H9 (cell line): ENCODE results near the gene STK32C. TPM values are rescaled to one million over a fixed set of nuclear protein-coding genes. Genes with fewer than 3 reads are reported as not detected.

Source experiments
- DNase-seq: peaks from one replicate; pipeline ENCODE4 v3.0.0-alpha.2; 2017
- H2AFZ ChIP-seq: one replicate; pipeline ENCODE4 v1.6.1; 2013; ENCODE audit warnings: mild to moderate bottlenecking, low read length, control low read depth, moderate library complexity
- H2AK5ac ChIP-seq: 2 replicates; pipeline ENCODE4 v1.6.1; 2013; ENCODE audit warnings: low read length, control low read depth, mixed read lengths; ENCODE audit not compliant: insufficient read length
- H2BK120ac ChIP-seq: one replicate; pipeline ENCODE4 v1.6.1; 2013; ENCODE audit warnings: low read depth, mild to moderate bottlenecking, low read length, control low read depth, inconsistent platforms; ENCODE audit not compliant: poor library complexity, severe bottlenecking
- H2BK12ac ChIP-seq: 2 replicates; pipeline ENCODE4 v1.6.1; 2013; ENCODE audit warnings: low read length, control low read depth, mixed read lengths, low read depth; ENCODE audit not compliant: insufficient read length
- H2BK15ac ChIP-seq: 2 replicates; pipeline ENCODE4 v1.6.1; 2013; ENCODE audit warnings: low read depth, low read length, control low read depth
- H2BK20ac ChIP-seq: one replicate; pipeline ENCODE4 v1.6.1; 2013; ENCODE audit warnings: low read depth, mild to moderate bottlenecking, low read length, control low read depth, inconsistent platforms; ENCODE audit not compliant: poor library complexity, severe bottlenecking
- H2BK5ac ChIP-seq: 2 replicates; pipeline ENCODE4 v1.6.1; 2013; ENCODE audit warnings: low read length, control low read depth, mixed read lengths; ENCODE audit not compliant: insufficient read length
- H3K14ac ChIP-seq: 2 replicates; pipeline ENCODE4 v1.6.1; 2013; ENCODE audit warnings: low read length, control low read depth; ENCODE audit not compliant: insufficient read depth
- H3K18ac ChIP-seq: 2 replicates; pipeline ENCODE4 v1.6.1; 2013; ENCODE audit warnings: low read depth, mild to moderate bottlenecking, mixed read lengths, low read length, control low read depth; ENCODE audit not compliant: insufficient read length
- H3K23ac ChIP-seq: 2 replicates; pipeline ENCODE4 v1.6.1; 2013; ENCODE audit warnings: low read length, control low read depth, mixed read lengths, low read depth; ENCODE audit not compliant: insufficient read length
- H3K23me2 ChIP-seq: 2 replicates; pipeline ENCODE4 v1.6.1; 2013; ENCODE audit warnings: low read depth, mild to moderate bottlenecking, mixed read lengths, low read length, control low read depth; ENCODE audit not compliant: insufficient read length, poor library complexity, severe bottlenecking
- H3K27ac ChIP-seq: 2 replicates; pipeline ENCODE4 v1.5.1; 2013; ENCODE audit warnings: low read length, control low read depth, mixed read lengths, low read depth; ENCODE audit not compliant: insufficient read length
- H3K27me3 ChIP-seq: 2 replicates; pipeline ENCODE4 v1.6.1; 2013; ENCODE audit warnings: low read length, control low read depth, inconsistent platforms; ENCODE audit not compliant: insufficient read depth
- H3K4ac ChIP-seq: 2 replicates; pipeline ENCODE4 v1.6.1; 2013; ENCODE audit warnings: low read depth, mild to moderate bottlenecking, control low read depth, inconsistent platforms, low read length, moderate library complexity
- H3K4me1 ChIP-seq: 2 replicates; pipeline ENCODE4 v1.6.1; 2013; ENCODE audit warnings: low read length, control low read depth, inconsistent platforms; ENCODE audit not compliant: insufficient read depth
- H3K4me2 ChIP-seq: 2 replicates; pipeline ENCODE4 v1.6.1; 2013; ENCODE audit warnings: low read length, control low read depth, mixed read lengths; ENCODE audit not compliant: insufficient read length, insufficient read depth
- H3K56ac ChIP-seq: 2 replicates; pipeline ENCODE4 v1.6.1; 2013; ENCODE audit warnings: low read depth, mild to moderate bottlenecking, mixed read lengths, low read length, control low read depth; ENCODE audit not compliant: insufficient read length
- H3K79me1 ChIP-seq: 2 replicates; pipeline ENCODE4 v1.6.1; 2013; ENCODE audit warnings: low read depth, mild to moderate bottlenecking, moderate library complexity, low read length, control low read depth, inconsistent platforms; ENCODE audit not compliant: insufficient read depth, poor library complexity, severe bottlenecking
- H3K79me2 ChIP-seq: 2 replicates; pipeline ENCODE4 v1.6.1; 2013; ENCODE audit warnings: low read length, control low read depth, inconsistent platforms; ENCODE audit not compliant: insufficient read depth
- H3K9ac ChIP-seq: 2 replicates; pipeline ENCODE4 v1.6.1; 2013; ENCODE audit warnings: low read length, control low read depth, mixed read lengths; ENCODE audit not compliant: insufficient read length; ENCODE audit errors: extremely low read depth
- H3K9me3 ChIP-seq: one replicate; pipeline ENCODE4 v1.6.1; 2013; ENCODE audit warnings: low read depth, low read length, inconsistent platforms; ENCODE audit not compliant: control insufficient read depth
- H3T11ph ChIP-seq: one replicate; pipeline ENCODE4 v1.6.1; 2013; ENCODE audit warnings: mild to moderate bottlenecking, low read length, control low read depth, inconsistent platforms
- H4K20me1 ChIP-seq: one replicate; pipeline ENCODE4 v1.6.1; 2013; ENCODE audit not compliant: control insufficient read depth, insufficient read length, insufficient read depth
- H4K5ac ChIP-seq: 2 replicates; pipeline ENCODE4 v1.6.1; 2013; ENCODE audit warnings: low read depth, mild to moderate bottlenecking, mixed read lengths, low read length, control low read depth; ENCODE audit not compliant: insufficient read length
- H4K8ac ChIP-seq: replicated peaks from 2 replicates; pipeline ENCODE4 v1.6.1; 2013; ENCODE audit warnings: low read length, control low read depth, mixed read lengths, low read depth; ENCODE audit not compliant: insufficient read length
- H4K91ac ChIP-seq: 2 replicates; pipeline ENCODE4 v1.6.1; 2013; ENCODE audit warnings: low read depth, mild to moderate bottlenecking, moderate library complexity, mixed read lengths, low read length, control low read depth; ENCODE audit not compliant: insufficient read length
- H3K27ac Mint-ChIP-seq, 3 experiments: 2 replicates in 2 of 3; 3 replicates in 1 of 3; pipeline ENCODE4 v1.8.0; 2020 to 2021; ENCODE audit warnings: mixed read lengths in 3 of 3, mild to moderate bottlenecking in 1 of 3, moderate library complexity in 1 of 3
- H3K27me3 Mint-ChIP-seq: 2 replicates; pipeline ENCODE4 v1.8.0; 2021; ENCODE audit warnings: low read depth, mild to moderate bottlenecking, moderate library complexity, mixed read lengths
- H3K36me3 Mint-ChIP-seq, 3 experiments: 2 replicates in 2 of 3; 3 replicates in 1 of 3; pipeline ENCODE4 v1.8.0; 2020 to 2021; ENCODE audit warnings: low read depth in 3 of 3, mixed read lengths in 3 of 3; ENCODE audit not compliant: insufficient read depth in 1 of 3
- H3K4me1 Mint-ChIP-seq, 2 experiments: 2 replicates each; pipeline ENCODE4 v1.8.0; 2020; ENCODE audit warnings: mixed read lengths in 2 of 2
- H3K4me3 Mint-ChIP-seq, 2 experiments: 2 replicates in 1 of 2; 3 replicates in 1 of 2; pipeline ENCODE4 v1.8.0; 2020 to 2021; ENCODE audit warnings: mild to moderate bottlenecking in 2 of 2, mixed read lengths in 2 of 2, moderate library complexity in 1 of 2
- H3K9me3 Mint-ChIP-seq, 2 experiments: 2 replicates in 1 of 2; 3 replicates in 1 of 2; pipeline ENCODE4 v1.8.0; 2020; ENCODE audit warnings: mild to moderate bottlenecking in 2 of 2, mixed read lengths in 2 of 2, moderate library complexity in 1 of 2
- CTCF ChIP-seq: fragments of 200-600 bp; sonication (generic); conservative IDR thresholded peaks from 3 replicates; pipeline ENCODE4 v1.8.0; 2021; ENCODE audit warnings: antibody characterized with exemption, mild to moderate bottlenecking
- WGBS: extraction: QIAGEN DNeasy Blood & Tissue Kit; methylation state at CpG from one replicate; pipeline ENCODE4 v1.1.7; 2013; ENCODE audit warnings: missing lambda C conversion rate, low lambda C conversion rate, mixed read lengths; ENCODE audit not compliant: insufficient read length; ENCODE audit errors: extremely low coverage; 5-methylcytosine and 5-hydroxymethylcytosine counted together
- total RNA-seq: library from RNA; stranded (reverse); gene quantifications from 2 replicates; pipeline ENCODE4 v1.2.1, GENCODE V29; 2021

Gene STK32C
- total RNA-seq, 1 experiment from 2014 or later: 11.3 TPM

- no peak overlapping the region for H3T11ph ChIP-seq
- H3K14ac ChIP-seq: no peak overlapping the region
- H3K27ac ChIP-seq: no peak overlapping the region
- H3K23ac ChIP-seq: no peak overlapping the region
- H3K27me3 Mint-ChIP-seq: peaks cover 62% of the 10 kb centered on the region
- H4K5ac ChIP-seq: no peak overlapping the region
- no peak overlapping the region; a peak in 1 of 7 replicates for H3K27ac Mint-ChIP-seq
- no peak overlapping the region for H2BK12ac ChIP-seq
- H4K8ac ChIP-seq: no peak overlapping the region
- no peak overlapping the region for H3K56ac ChIP-seq
- no peak for TF ChIP-seq CTCF
- peaks cover 9 to 17% of the 10 kb centered on the region in 2 experiments for H3K4me1 Mint-ChIP-seq
- no peak overlapping the region for H2AK5ac ChIP-seq
- peaks cover 11 to 17% (median 11%) of the 10 kb centered on the region in 3 experiments for H3K36me3 Mint-ChIP-seq
- DNase-seq: no peak
- no peak overlapping the region for H3K4ac ChIP-seq
- no peak overlapping the region for H2BK120ac ChIP-seq
- no CpG with 5 or more reads among the region's 22 CpGs for WGBS
- no peak overlapping the region for H2BK20ac ChIP-seq
- H3K18ac ChIP-seq: no peak overlapping the region
- H4K20me1 ChIP-seq: peaks cover 4% of the 10 kb centered on the region
- H3K79me1 ChIP-seq: no peaks in the 10 kb centered on the region
- peaks cover 16% of the 10 kb centered on the region; the same call in 1 of the 2 replicates for H3K27me3 ChIP-seq
- no peak overlapping the region for H2BK15ac ChIP-seq
- H3K4me2 ChIP-seq: no peak overlapping the region
- H3K9ac ChIP-seq: no peak overlapping the region
- H3K9me3 ChIP-seq: peaks cover 8% of the 10 kb centered on the region
- H3K23me2 ChIP-seq: peaks cover 11% of the 10 kb centered on the region
- H2BK5ac ChIP-seq: no peak overlapping the region
- H4K91ac ChIP-seq: no peak overlapping the region
- H3K9me3 Mint-ChIP-seq: peaks cover 14 to 17% of the 10 kb centered on the region in 2 experiments
- no peak overlapping the region for H2AFZ ChIP-seq
- no peaks in the 10 kb centered on the region for H3K4me1 ChIP-seq
- no peaks in the 10 kb centered on the region for H3K79me2 ChIP-seq
- H3K4me3 Mint-ChIP-seq: peak overlapping the region; percentile 27 to 30; a peak in 4 of 5 replicates
Measured at GRCh38 chr10:132305654-132306342, 2.0 kb downstream of the STK32C start.
